ENCODE data around the gene CPNE9.

- no peak for TF ChIP-seq NFRKB (IDR thresholded peaks at IDR 0.05)
- no peak for TF ChIP-seq FOXK2 (IDR thresholded peaks at IDR 0.05)
- no peak for TF ChIP-seq SUZ12 (IDR thresholded peaks at IDR 0.05)
- TF ChIP-seq L3MBTL2 (conservative IDR thresholded peaks at IDR 0.05), result no peak
These were observed 57.3 kb downstream of the CPNE9 start for GRCh38 chr3:9760779-9761505.
